ENCODE results near the gene LRR1.

DNA sequence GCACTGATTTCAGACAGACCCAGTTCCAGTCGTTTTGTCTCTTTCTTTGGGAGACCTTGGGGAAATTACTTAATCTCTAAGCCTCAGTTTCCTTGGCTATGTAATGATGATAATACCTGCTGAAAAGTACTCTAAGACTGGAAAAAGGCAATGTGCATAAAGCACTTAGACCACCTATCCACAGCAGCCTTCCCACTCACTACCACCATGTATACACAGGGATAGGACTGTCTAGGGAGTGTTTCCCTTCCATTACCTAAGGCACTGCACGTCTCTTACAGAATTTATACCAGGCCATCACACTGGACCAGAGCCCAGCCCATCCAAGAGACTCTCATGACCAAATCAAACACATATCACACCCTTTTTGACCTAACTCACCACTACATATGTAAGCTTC is 18.9 kb upstream of the LRR1 start:
- no peak for TF ChIP-seq POLR2AphosphoS5 (IDR thresholded peaks at IDR 0.05; ENCODE audit: insufficient read depth in 1 of 2, low read depth in 1 of 2)
- TF ChIP-seq, protein P1, sequence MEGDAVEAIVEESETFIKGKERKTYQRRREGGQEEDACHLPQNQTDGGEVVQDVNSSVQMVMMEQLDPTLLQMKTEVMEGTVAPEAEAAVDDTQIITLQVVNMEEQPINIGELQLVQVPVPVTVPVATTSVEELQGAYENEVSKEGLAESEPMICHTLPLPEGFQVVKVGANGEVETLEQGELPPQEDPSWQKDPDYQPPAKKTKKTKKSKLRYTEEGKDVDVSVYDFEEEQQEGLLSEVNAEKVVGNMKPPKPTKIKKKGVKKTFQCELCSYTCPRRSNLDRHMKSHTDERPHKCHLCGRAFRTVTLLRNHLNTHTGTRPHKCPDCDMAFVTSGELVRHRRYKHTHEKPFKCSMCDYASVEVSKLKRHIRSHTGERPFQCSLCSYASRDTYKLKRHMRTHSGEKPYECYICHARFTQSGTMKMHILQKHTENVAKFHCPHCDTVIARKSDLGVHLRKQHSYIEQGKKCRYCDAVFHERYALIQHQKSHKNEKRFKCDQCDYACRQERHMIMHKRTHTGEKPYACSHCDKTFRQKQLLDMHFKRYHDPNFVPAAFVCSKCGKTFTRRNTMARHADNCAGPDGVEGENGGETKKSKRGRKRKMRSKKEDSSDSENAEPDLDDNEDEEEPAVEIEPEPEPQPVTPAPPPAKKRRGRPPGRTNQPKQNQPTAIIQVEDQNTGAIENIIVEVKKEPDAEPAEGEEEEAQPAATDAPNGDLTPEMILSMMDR (IDR thresholded peaks at IDR 0.05) = no peak

Measured in vagina (tissue), 2 donors.